WTC11 (cell line): ENCODE data around the gene EDN2. TPM values are rescaled to one million over a fixed set of nuclear protein-coding genes. Genes with fewer than 3 reads are reported as not detected.
A peak's percentile ranks its signal among the peaks of the same experiment; 100 is the strongest.

ENCODE experiments used
- ATAC-seq: fragments of 200-7000 bp; cut with Tn5 transposase; 2 replicates; pipeline ENCODE4 v1.10.0; 2021; ENCODE audit warnings: mild to moderate bottlenecking, moderate library complexity
- CTCF ChIA-PET: fragments of 300-600 bp; sonication (Branson Sonifier 250); formaldehyde crosslinking; loops from one replicate; lab custom pipeline; 2021; ENCODE audit warnings: antibody characterized with exemption; lab: Charles Lee
- POLR2A ChIA-PET: fragments of 350-600 bp; sonication (Branson Sonifier 250); formaldehyde crosslinking; loops from one replicate; lab custom pipeline; 2021; ENCODE audit warnings: antibody characterized with exemption; lab: Charles Lee
- DNase-seq: peaks from one replicate; pipeline ENCODE4 v3.0.0; 2021; ENCODE audit warnings: low spot score
- H3K27ac Mint-ChIP-seq: 2 replicates; pipeline ENCODE4 v1.8.0; 2021; ENCODE audit warnings: mixed read lengths
- H3K27me3 Mint-ChIP-seq: 2 replicates; pipeline ENCODE4 v1.8.0; 2021; ENCODE audit warnings: low read depth, mild to moderate bottlenecking, moderate library complexity, mixed read lengths
- H3K36me3 Mint-ChIP-seq: 2 replicates; pipeline ENCODE4 v1.8.0; 2021; ENCODE audit warnings: mixed read lengths
- H3K4me1 Mint-ChIP-seq: 2 replicates; pipeline ENCODE4 v1.8.0; 2022; ENCODE audit warnings: mixed read lengths
- H3K4me3 Mint-ChIP-seq: 2 replicates; pipeline ENCODE4 v1.8.0; 2021; ENCODE audit warnings: mild to moderate bottlenecking, moderate library complexity, mixed read lengths
- H3K9me3 Mint-ChIP-seq: 2 replicates; pipeline ENCODE4 v1.8.0; 2021; ENCODE audit warnings: mixed read lengths
- ATF3 ChIP-seq: sonication (generic); formaldehyde crosslinking; conservative IDR thresholded peaks from 2 replicates; pipeline ENCODE4 v1.8.1; 2022; ENCODE audit warnings: mild to moderate bottlenecking, missing genetic modification reagents
- CREM ChIP-seq: sonication (generic); formaldehyde crosslinking; IDR thresholded peaks from 2 replicates; pipeline ENCODE4 v1.8.1; 2022; ENCODE audit warnings: mild to moderate bottlenecking, missing genetic modification reagents, moderate library complexity
- ELF4 ChIP-seq: sonication (generic); formaldehyde crosslinking; IDR thresholded peaks from 2 replicates; pipeline ENCODE4 v1.8.1; 2022; ENCODE audit warnings: low read depth, mild to moderate bottlenecking, moderate library complexity, missing genetic modification reagents
- ESRRA ChIP-seq: sonication (generic); formaldehyde crosslinking; IDR thresholded peaks from 2 replicates; pipeline ENCODE4 v1.8.1; 2022; ENCODE audit warnings: mild to moderate bottlenecking, missing genetic modification reagents, borderline replicate concordance
- FOXK1 ChIP-seq: sonication (generic); formaldehyde crosslinking; IDR thresholded peaks from 2 replicates; pipeline ENCODE4 v1.8.0; 2022; ENCODE audit warnings: mild to moderate bottlenecking, moderate library complexity, missing genetic modification reagents
- GTF2I ChIP-seq: fragments of 250-450 bp; sonication (Bioruptor Pico); conservative IDR thresholded peaks from 2 replicates; pipeline ENCODE4 v1.4.0; 2021; ENCODE audit warnings: mild to moderate bottlenecking
- NFYB ChIP-seq: sonication (generic); formaldehyde crosslinking; conservative IDR thresholded peaks from 2 replicates; pipeline ENCODE4 v1.8.0; 2022; ENCODE audit warnings: low read depth, missing genetic modification reagents
- RELA ChIP-seq: sonication (generic); formaldehyde crosslinking; IDR thresholded peaks from 2 replicates; pipeline ENCODE4 v1.8.1; 2022; ENCODE audit warnings: missing genetic modification reagents, mild to moderate bottlenecking, borderline replicate concordance
- ZBTB21 ChIP-seq: sonication (generic); formaldehyde crosslinking; IDR thresholded peaks from 2 replicates; pipeline ENCODE4 v1.8.1; 2023; ENCODE audit warnings: mild to moderate bottlenecking, missing genetic modification reagents, borderline replicate concordance
- ZNF138 ChIP-seq: sonication (generic); formaldehyde crosslinking; conservative IDR thresholded peaks from 2 replicates; pipeline ENCODE4 v1.8.1; 2022; ENCODE audit warnings: mild to moderate bottlenecking, moderate library complexity, missing genetic modification reagents
- ZNF416 ChIP-seq: fragments of 250-450 bp; sonication (Bioruptor Pico); IDR thresholded peaks from 2 replicates; pipeline ENCODE4 v1.9.0; 2021; ENCODE audit warnings: mild to moderate bottlenecking, inconsistent platforms
- ZNF423 ChIP-seq: fragments of 250-450 bp; sonication (Bioruptor Pico); IDR thresholded peaks from 2 replicates; pipeline ENCODE4 v2.1.2; 2022; ENCODE audit warnings: mild to moderate bottlenecking, moderate library complexity
- ZNF671 ChIP-seq: fragments of 250-450 bp; sonication (Bioruptor Pico); IDR thresholded peaks from 2 replicates; pipeline ENCODE4 v1.8.0; 2021; ENCODE audit warnings: mild to moderate bottlenecking
- total RNA-seq: library from RNA; stranded (reverse); gene quantifications from 3 replicates; pipeline ENCODE4 v1.2.3, GENCODE V29; 2021
- TF ChIP-seq, protein P1 (sequence below): fragments of 200-600 bp; IDR thresholded peaks from 2 replicates; pipeline ENCODE4 v1.8.0; 2022; ENCODE audit warnings: antibody characterized with exemption
- TF ChIP-seq, protein P2 (sequence below): sonication (generic); formaldehyde crosslinking; IDR thresholded peaks from 2 replicates; pipeline ENCODE4 v1.8.0; 2023; ENCODE audit warnings: missing genetic modification reagents, mild to moderate bottlenecking, borderline replicate concordance
- TF ChIP-seq, protein P3 (sequence below): sonication (generic); formaldehyde crosslinking; IDR thresholded peaks from 2 replicates; pipeline ENCODE4 v1.8.1; 2022; ENCODE audit warnings: low read depth, mild to moderate bottlenecking, moderate library complexity, missing genetic modification reagents, borderline replicate concordance

The EDN2 gene
- total RNA-seq, 1 experiment from 2014 or later, result 0.33 TPM

- no peaks in the 10 kb centered on the region for H3K36me3 Mint-ChIP-seq
- H3K27me3 Mint-ChIP-seq, result peaks cover 17% of the 10 kb centered on the region
- H3K27ac Mint-ChIP-seq, result 0 out of 2 replicates have a peak overlapping the region, but pooled peaks have one; percentile 45
- POLR2A ChIA-PET, result no interaction called here
- H3K4me1 Mint-ChIP-seq, result peaks cover 22% of the 10 kb centered on the region
- no peak overlapping the region for H3K4me3 Mint-ChIP-seq
- peaks cover 9% of the 10 kb centered on the region for H3K9me3 Mint-ChIP-seq
- CTCF ChIA-PET, result interaction anchor here (0.8 to 5.2 kb wide), 9 partner anchors 9 to 178 kb away, joined by 3 to 57 read pairs (median 4); partner anchors contain the start of gene EDN2
- TF ChIP-seq ZNF416 (CRISPR knock-in tag), result no peak
- TF ChIP-seq ZNF423, result no peak
- TF ChIP-seq FOXK1, result no peak
- no peak for TF ChIP-seq ELF4 (CRISPR knock-in tag)
- no peak for TF ChIP-seq GTF2I (CRISPR knock-in tag)
- TF ChIP-seq ZBTB21, result no peak
- TF ChIP-seq ZNF138, result no peak
- no peak for TF ChIP-seq NFYB (CRISPR knock-in tag)
- DNase-seq, result no peak
- ATAC-seq, result no peak
Measured at GRCh38 chr1:41493117-41493536, 8.6 kb upstream of the EDN2 start.

GRCh38 chr1:41492341-41492848 lies 7.9 kb upstream of the EDN2 start:
- ATAC-seq (peak; percentile 60), DNase-seq (peak; percentile 84)
- Mint-ChIP-seq H3K4me3 (no peak overlapping the region), H3K27me3 (peaks cover 24% of the 10 kb centered on the region), H3K36me3 (no peaks in the 10 kb centered on the region), H3K4me1 (peaks cover 27% of the 10 kb centered on the region), H3K27ac (no peak overlapping the region), H3K9me3 (peaks cover 9% of the 10 kb centered on the region)
- no peak for TF ChIP-seq RELA (CRISPR knock-in tag)
- TF ChIP-seq, protein P1, sequence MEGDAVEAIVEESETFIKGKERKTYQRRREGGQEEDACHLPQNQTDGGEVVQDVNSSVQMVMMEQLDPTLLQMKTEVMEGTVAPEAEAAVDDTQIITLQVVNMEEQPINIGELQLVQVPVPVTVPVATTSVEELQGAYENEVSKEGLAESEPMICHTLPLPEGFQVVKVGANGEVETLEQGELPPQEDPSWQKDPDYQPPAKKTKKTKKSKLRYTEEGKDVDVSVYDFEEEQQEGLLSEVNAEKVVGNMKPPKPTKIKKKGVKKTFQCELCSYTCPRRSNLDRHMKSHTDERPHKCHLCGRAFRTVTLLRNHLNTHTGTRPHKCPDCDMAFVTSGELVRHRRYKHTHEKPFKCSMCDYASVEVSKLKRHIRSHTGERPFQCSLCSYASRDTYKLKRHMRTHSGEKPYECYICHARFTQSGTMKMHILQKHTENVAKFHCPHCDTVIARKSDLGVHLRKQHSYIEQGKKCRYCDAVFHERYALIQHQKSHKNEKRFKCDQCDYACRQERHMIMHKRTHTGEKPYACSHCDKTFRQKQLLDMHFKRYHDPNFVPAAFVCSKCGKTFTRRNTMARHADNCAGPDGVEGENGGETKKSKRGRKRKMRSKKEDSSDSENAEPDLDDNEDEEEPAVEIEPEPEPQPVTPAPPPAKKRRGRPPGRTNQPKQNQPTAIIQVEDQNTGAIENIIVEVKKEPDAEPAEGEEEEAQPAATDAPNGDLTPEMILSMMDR, result peak; percentile 63
- POLR2A ChIA-PET, result no interaction called here
- CTCF ChIA-PET, result interaction anchor here (0.5 to 5.2 kb wide), 33 partner anchors 8 to 209 kb away, joined by 3 to 57 read pairs (median 4); partner anchors contain the start of gene EDN2

DNA sequence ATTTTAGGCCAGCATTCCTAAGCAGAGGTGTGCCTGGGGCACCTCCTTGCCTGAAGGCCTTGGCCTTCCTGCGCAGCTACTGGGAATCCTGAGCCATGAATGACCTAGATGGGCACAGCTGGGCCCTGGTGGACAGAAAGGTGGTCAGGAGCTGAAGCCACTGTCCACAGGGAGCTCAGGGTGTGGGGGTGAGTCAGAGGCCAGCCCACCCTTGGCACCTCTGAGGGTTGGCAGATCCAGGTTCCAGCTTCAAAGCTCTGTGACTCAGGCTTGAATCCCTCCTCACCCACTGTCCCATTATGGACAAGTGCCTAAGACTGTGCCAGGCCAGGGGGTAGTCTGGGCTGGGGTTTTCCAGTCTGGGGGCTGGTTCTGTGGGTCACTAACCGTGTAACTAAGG lies 6.4 kb upstream of the EDN2 start:
- Mint-ChIP-seq H3K9me3 (peaks cover 9% of the 10 kb centered on the region), H3K4me1 (peaks cover 36% of the 10 kb centered on the region), H3K4me3 (no peak overlapping the region), H3K27me3 (peaks cover 24% of the 10 kb centered on the region), H3K36me3 (no peaks in the 10 kb centered on the region), H3K27ac (no peak overlapping the region)
- POLR2A ChIA-PET, result interaction anchor here (0.7 kb wide), 1 partner anchor 14 kb away, joined by 3 read pairs; no protein-coding TSS in a partner anchor
- CTCF ChIA-PET, result interaction anchor here (1.1 to 3.9 kb wide), 7 partner anchors 7 to 87 kb away, joined by 5 to 57 read pairs (median 6); partner anchors contain the start of gene EDN2
- DNase-seq, result no peak
- ATAC-seq, result no peak
- TF ChIP-seq, protein P2, sequence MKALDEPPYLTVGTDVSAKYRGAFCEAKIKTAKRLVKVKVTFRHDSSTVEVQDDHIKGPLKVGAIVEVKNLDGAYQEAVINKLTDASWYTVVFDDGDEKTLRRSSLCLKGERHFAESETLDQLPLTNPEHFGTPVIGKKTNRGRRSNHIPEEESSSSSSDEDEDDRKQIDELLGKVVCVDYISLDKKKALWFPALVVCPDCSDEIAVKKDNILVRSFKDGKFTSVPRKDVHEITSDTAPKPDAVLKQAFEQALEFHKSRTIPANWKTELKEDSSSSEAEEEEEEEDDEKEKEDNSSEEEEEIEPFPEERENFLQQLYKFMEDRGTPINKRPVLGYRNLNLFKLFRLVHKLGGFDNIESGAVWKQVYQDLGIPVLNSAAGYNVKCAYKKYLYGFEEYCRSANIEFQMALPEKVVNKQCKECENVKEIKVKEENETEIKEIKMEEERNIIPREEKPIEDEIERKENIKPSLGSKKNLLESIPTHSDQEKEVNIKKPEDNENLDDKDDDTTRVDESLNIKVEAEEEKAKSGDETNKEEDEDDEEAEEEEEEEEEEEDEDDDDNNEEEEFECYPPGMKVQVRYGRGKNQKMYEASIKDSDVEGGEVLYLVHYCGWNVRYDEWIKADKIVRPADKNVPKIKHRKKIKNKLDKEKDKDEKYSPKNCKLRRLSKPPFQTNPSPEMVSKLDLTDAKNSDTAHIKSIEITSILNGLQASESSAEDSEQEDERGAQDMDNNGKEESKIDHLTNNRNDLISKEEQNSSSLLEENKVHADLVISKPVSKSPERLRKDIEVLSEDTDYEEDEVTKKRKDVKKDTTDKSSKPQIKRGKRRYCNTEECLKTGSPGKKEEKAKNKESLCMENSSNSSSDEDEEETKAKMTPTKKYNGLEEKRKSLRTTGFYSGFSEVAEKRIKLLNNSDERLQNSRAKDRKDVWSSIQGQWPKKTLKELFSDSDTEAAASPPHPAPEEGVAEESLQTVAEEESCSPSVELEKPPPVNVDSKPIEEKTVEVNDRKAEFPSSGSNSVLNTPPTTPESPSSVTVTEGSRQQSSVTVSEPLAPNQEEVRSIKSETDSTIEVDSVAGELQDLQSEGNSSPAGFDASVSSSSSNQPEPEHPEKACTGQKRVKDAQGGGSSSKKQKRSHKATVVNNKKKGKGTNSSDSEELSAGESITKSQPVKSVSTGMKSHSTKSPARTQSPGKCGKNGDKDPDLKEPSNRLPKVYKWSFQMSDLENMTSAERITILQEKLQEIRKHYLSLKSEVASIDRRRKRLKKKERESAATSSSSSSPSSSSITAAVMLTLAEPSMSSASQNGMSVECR (CRISPR knock-in tag), result no peak
- no peak for TF ChIP-seq ZNF671 (CRISPR knock-in tag)
- no peak for TF ChIP-seq ATF3
- TF ChIP-seq, protein P3, sequence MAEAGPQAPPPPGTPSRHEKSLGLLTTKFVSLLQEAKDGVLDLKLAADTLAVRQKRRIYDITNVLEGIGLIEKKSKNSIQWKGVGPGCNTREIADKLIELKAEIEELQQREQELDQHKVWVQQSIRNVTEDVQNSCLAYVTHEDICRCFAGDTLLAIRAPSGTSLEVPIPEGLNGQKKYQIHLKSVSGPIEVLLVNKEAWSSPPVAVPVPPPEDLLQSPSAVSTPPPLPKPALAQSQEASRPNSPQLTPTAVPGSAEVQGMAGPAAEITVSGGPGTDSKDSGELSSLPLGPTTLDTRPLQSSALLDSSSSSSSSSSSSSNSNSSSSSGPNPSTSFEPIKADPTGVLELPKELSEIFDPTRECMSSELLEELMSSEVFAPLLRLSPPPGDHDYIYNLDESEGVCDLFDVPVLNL (CRISPR knock-in tag), result no peak
- TF ChIP-seq CREM (CRISPR knock-in tag), result no peak
- no peak for TF ChIP-seq ESRRA (CRISPR knock-in tag)
- TF ChIP-seq, all 79 proteins: peak for 0
